DMS153 treated with DMSO at 0.1 percent for 48 hours (cell line): ENCODE results near the gene GALR3.

Experiments used
- DNase-seq: peaks from one replicate; lab custom pipeline; 2025; ENCODE audit not compliant: unreplicated experiment; lab: John Stamatoyannopoulos, UW

GALR3 gene

DNA sequence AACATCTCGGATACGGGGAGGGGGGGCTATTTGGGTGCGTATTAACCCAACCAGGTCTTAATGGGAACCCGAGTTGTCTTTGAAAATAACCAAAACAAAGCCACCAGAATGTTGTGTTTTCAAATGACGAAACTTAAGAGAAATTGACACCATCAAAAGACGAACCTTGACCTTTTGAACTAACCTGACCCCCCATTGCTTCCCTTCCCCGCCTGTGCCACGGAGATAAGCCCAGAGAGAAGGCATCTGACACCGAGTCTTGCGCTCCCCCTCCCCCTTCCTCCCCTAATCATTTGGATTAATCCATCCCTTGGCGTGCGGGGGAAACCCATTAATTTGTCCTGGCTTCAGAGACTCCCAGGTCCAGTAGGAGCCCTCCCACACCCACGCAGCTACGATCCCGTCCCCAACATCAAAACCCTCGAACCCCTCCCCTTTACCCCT is 20.0 kb upstream of the GALR3 start:
- DNase-seq: peak; percentile 38

DNA sequence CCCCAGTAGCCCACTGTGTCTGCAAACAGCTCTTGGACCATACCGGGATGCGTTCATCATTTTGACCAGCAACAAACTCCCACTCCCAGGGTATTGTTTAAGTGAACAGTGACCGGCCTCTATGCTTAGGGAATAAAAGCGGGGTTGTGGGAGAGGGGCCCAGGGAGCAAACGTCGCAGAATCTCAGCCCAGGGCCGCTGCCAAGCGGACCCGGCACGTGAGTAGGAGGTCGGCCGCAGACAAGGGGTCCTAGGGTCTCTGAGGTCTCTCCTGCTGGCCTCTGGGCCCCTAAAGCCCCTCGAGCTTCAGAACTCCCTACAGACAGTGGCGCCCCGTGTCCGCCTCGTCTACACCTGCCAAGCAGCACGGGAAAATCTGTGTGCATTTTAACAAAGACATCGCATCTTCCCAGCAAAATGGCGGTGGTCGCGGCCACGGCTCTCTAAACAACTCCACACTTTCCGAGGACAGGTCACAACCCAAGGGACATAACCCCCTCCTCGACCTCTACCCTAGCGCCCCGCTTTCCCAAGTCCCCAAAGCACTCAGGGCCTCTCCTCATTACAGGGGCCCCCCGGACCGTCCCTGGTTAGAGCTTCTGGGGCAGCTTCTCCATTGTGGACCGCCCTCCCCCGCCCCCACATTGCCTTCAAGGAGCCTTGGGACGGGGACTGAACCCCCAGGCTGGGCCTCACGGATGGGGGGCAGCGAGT is 19.4 kb upstream of the GALR3 start:
- DNase-seq: peak; percentile 38

DNA sequence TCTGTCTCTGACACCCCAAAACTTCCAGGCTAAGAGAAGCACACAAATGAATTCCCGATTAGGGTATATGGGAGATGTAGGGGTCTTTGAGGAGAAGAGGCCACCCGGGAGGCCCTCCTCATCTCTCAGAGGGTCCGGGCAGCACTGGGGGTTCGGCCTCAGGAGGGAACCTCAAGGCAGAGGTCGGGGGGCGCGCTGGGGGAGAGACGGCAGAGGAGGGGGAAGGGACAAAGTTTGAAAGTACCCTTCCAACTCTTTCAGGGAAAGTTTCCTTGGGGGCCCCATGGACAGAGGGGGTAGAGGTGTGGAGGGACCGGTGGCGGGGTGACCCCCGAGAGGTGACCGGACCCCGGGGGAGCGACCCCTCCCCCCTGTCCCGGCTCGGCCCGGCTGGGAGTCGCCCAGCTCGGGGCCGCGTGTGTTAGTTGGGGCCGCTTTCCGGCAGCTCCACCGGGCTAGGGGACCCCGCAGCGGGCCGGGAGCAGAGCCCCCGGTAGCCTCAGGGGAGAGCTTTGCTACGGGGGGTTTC is 18.8 kb upstream of the GALR3 start:
- DNase-seq: no peak

DNA sequence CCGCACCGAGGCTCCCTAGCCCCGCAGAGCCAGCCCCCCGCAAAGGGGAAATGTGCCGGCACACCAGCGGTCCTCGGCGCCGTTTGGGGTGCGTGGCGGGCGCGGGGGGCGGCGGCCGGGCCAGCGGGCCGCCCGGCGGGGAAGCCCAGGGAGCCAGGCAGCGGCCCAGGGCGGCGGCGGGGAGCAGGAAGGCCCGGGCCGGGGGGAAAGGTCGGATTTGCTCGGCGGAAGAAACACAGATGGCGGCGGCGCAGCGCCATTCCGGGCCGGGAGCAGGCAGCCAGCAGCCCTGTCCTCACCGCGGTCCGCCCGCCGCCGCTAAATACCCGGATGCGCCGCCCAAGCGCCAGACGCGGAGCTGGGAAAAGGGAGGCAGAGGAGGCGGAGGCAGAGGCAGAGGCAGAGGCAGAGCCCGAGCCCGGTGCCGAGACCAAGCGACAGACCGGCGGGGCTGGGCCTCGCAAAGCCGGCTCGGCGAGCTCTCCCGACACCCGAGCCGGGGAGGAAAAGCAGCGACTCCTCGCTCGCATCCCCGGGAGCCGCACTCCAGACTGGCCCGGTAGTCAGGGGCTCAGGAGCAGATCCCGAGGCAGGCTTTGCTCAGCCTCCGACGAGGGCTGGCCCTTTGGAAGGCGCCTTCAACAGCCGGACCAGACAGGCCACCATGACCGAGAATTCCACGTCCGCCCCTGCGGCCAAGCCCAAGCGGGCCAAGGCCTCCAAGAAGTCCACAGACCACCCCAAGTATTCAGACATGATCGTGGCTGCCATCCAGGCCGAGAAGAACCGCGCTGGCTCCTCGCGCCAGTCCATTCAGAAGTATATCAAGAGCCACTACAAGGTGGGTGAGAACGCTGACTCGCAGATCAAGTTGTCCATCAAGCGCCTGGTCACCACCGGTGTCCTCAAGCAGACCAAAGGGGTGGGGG is 18.0 kb upstream of the GALR3 start:
- DNase-seq: peak; percentile 57

DNA sequence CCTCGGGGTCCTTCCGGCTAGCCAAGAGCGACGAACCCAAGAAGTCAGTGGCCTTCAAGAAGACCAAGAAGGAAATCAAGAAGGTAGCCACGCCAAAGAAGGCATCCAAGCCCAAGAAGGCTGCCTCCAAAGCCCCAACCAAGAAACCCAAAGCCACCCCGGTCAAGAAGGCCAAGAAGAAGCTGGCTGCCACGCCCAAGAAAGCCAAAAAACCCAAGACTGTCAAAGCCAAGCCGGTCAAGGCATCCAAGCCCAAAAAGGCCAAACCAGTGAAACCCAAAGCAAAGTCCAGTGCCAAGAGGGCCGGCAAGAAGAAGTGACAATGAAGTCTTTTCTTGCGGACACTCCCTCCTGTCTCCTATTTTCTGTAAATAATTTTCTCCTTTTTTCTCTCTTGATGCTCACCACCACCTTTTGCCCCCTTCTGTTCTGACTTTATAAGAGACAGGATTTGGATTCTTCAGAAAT is 17.3 kb upstream of the GALR3 start:
- DNase-seq: no peak

DNA sequence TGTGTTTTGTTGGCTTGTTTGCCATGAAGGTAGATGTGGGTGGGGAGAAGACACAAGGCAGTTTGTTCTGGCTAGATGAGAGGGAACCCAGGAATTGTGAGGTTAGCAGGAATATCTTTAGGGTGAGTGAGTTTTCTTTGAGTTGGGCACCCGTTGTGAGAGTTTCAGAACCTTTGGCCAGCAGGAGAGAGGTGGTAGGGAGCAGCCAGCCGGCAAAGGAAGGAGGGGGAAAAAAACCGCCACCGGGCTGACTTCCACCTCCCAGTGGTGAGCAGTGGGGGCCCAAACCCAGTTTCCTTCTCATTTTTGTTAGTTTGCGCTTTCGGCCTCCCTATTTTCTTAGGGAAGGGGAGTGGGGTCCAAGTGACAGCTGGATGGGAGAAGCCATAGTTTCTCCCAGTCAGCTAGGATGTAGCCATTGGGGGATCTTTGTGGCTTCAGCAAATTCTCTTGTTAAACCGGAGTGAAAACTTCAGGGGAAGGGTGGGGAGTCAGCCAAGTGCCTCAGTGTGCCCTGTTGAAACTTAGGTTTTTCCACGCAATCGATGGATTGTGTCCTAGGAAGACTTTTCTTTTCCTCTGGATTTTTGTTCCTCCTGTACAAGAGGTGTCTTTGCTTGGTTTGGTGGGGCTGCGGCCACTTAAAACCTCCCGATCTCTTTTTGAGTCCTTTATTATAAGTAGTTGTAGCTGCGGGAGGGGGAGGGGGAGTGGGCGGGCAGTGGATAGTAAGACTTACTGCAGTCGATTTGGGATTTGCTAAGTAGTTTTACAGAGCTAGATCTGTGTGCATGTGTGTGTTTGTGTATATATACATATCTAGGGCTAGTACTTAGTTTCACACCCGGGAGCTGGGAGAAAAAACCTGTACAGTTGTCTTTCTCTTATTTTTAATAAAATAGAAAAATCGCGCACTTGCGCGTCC is 16.5 kb upstream of the GALR3 start:
- no peak for DNase-seq

DNA sequence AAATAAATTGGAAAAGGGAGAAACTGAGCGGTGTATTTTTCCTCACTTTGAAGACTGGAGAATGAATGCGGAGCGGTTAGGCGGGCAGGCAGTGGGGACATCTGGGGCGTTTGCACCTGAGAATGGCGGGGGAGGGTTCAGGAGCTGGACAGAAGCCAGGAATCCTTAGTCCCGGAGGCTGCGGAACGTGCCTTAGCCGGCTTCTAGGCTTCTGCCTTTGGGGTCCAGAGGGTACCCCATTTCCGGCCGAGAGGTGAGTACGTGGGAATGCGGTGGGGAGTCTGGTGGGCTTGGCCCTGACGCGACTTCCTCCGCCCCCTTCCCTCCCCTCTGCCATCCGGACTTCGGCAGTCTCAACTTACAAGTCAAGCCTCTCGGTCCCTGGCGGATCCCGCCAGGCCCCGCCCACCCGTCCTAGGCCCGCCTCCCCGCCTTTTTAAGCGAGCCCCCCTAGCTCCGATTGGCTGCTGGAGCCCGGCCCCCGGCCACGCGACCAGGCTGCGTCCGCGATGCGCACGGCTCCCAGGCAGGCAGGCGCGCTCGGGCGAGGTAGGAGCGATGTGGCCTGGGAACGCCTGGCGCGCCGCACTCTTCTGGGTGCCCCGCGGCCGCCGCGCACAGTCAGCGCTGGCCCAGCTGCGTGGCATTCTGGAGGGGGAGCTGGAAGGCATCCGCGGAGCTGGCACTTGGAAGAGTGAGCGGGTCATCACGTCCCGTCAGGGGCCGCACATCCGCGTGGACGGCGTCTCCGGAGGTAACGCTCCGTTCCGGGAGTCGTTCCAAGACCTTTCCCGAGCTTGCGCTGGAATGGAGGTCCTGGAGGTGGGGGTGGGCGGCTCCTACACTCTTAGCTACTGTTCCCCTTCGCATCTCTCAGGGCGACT is 15.5 kb upstream of the GALR3 start, which contains the start of gene GCAT:
GCAT (plus strand) TSS at position 525 of the 884 bp plus-strand sequence; CDS start at position 559, 34 bp downstream.
- peak; percentile 87 for DNase-seq

DNA sequence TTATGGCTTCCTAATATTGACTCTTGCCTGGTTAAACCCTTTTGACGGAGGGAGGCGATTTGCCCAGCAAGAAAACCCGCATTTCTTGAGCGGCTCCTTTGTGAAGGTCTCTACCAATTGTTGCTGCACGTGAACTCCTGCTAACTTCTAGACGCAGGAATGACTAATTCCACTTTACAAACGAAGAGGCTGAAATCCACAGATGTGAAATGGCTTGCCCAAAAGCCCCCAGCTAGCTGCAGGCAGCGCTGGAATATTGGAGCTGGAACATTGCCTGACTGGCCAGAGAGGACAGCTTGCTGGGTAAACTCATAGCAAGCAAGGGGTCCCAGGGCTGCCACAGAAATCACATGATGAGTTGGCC is 14.9 kb upstream of the GALR3 start:
- DNase-seq: no peak

DNA sequence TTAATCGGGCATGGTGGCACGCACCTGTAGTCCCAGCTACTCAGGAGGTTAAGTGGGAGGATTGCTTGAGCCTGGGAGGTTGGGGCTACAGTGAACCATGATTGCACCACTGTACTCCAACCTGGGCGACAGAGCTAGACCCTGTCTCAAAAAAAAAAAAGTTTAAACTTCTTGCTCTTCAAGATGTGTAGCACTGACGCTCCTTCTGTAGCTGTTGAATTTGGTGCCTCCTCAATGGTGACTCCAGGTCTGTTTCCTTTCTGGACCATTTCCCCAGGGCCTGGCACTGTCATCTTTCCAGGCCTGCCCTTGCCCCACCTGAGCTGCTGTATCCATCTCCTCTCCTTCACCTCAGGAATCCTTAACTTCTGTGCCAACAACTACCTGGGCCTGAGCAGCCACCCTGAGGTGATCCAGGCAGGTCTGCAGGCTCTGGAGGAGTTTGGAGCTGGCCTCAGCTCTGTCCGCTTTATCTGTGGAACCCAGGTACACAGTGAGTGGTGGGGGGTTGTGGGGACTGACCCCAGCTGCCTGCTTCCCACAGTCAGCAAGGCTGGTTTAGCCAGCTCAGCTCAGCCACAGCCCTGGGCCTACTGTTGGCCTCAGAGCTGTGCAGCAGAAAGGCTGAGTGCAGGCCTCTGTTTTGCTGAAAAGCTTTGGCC is 13.4 kb upstream of the GALR3 start:
- DNase-seq: no peak

DNA sequence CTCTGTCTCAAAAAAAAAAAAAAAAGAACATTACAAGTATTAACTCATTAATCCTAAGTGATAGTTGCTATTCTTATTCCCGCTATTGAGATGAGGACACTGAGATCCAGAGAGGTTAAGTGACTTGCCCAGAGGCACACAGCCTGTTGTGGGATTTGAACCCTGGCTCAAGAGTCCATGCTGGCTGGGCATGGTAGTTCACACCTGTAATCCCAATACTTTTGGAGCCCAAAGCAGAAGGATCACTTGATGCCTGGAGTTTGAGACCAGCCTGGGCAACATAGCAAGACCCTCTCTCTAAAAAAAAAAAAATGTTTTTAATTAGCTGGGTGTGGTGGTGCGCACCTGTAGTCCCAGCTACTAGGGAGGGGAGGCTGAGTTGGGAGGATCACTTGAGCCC is 11.3 kb upstream of the GALR3 start:
- no peak for DNase-seq

DNA sequence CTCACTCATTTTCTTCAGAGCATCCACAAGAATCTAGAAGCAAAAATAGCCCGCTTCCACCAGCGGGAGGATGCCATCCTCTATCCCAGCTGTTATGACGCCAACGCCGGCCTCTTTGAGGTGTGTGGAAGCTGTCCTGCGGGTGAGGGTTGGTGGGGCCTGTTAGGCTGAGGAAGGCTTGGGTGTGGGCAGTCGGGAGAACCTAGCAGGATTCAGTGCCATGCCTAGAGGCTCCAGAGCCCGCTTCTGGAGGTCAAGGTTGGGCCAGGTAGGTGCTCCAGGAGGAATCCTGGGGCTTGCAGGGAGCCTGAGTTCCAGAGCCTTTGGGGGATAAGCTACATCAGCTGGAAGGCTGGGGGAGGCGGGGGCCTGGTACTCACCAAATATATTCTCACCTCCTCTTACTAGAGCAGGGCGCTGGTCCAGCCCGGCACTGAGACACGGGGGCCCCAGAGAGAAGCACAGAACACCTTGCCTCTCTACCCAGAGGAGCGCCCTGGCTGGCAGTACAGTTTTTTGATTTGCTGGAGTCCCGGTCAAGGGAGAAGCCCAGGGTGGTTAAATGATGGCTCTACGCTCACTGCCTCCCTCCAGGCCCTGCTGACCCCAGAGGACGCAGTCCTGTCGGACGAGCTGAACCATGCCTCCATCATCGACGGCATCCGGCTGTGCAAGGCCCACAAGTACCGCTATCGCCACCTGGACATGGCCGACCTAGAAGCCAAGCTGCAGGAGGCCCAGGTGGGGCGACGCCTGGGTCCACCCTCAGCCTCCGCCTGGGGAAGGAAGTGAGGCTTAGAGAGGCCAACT is 10.1 kb upstream of the GALR3 start:
- no peak for DNase-seq

DNA sequence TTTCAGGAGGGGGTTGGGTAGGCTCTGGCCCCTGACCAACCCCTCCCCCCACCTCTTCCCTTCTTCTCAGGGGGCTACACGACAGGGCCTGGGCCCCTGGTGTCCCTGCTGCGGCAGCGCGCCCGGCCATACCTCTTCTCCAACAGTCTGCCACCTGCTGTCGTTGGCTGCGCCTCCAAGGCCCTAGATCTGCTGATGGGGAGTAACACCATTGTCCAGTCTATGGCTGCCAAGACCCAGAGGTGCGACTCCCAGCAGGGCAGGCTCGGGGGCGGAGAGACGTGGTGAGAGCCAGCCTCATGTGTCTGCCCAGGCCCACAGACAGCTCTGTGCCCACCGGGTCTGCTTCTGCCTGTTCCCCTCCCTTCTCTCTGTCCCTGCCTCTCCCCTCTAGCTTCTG is 7.6 kb upstream of the GALR3 start:
- no peak for DNase-seq

DNA sequence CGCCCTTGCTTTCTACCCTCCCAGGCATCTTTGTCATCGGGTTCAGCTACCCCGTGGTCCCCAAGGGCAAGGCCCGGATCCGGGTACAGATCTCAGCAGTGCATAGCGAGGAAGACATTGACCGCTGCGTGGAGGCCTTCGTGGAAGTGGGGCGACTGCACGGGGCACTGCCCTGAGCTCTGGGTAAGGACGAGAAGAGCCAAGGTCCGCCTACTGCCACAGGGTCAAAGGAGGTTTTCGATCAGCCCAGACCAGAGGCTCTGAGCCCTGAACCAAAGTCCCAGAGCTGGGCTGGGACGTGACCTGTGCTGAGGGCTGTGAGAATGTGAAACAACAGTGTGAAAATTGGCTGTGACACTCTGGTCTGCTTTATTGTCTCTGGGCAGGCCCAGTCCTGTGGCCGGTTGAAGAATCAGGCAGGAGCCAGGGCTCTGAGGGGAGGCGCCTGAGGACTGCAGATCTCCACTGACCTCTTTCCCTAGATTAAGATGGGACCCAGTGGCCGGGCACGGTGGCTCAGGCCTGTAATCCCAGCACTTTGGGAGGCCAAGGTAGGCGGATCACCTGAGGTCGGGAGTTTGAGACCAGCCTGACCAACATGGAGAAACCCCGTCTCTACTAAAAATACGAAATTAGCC is 6.5 kb upstream of the GALR3 start:
- DNase-seq: no peak

DNA sequence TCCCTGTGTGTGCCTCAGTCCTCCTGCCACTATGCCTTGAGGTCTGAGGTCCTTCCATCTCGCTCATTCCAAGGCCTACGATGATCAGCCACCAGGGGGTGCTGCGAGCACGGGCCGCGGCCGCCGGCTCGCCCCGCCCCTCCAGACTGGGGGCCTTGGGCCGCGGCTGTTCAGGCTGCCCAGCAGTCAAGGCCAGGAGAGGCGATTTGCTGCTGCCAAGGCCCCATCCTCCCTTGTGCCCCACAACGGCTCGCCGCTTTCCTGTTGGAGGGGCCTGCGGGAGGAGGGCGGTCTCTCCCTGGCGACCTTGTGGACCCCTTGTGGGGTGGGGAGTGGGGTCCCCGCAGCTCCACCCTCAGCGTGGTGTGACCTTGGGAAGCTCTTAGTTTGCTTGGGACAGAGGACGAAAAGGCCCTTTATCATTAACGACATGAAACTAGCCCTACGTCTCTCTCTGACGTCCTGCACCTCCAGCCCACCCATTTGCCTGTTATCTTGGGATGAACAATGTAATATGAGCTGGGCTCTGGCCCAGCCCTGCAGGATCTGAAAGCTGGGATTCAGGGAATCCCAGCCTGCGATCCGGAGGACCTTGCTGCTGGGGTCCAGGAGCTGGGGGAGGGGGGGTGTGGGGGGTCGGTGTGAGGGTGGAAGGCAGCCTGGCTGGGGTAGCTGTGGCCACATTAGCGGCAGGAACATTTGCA is 5.3 kb upstream of the GALR3 start:
- peak; percentile 18 for DNase-seq

DNA sequence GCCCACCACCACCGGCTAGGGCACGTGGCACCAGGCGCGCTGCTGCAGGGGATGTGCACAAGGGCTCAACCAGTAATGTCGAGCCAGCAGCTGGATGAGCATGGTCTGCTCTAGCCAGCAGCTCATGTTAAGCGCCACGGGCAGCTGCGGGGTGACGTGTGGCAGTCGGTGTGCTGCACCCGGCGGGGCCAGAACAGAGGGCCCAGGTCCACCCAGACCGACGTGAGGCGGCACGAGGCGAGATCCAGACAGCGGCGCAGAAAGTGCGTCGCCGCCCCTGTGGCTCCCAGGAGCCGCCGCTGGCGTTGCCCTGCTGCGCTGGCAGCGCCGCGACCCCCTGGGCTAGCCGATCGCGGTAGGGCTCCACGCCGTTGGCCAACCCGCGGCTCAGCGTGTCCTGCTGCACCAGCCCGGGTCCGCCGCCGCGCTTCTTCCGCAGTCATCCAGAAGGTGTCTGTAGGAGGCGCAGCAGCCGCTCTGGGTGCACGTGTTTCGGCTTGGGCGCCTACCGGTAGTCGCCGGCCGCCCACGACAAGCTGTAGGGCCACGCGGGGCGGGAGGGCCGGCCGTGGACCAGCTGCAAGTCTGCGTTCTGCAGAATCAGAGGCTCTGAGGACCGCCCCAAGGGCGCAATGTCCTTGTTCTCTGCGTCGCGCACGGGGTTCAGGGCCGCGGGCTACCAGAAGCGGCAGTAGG is 4.6 kb upstream of the GALR3 start:
- peak; percentile 28 for DNase-seq

DNA sequence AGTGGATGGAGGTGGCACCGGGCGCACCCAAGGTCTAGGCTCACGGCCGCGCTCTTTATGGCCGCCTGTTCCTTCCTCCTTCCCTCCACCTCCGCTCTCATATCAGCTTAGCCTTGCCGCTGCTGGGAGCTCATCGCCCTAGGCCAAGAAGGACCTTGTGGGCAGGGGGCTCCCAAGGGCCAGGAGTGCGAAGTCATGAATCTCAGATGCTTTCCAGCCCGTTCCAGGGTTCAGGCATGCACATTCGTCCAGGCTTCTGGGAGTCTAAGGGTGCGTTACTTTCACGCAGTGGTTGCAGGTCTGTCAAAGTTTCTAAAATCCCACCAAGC is 4.1 kb upstream of the GALR3 start:
- DNase-seq: no peak

DNA sequence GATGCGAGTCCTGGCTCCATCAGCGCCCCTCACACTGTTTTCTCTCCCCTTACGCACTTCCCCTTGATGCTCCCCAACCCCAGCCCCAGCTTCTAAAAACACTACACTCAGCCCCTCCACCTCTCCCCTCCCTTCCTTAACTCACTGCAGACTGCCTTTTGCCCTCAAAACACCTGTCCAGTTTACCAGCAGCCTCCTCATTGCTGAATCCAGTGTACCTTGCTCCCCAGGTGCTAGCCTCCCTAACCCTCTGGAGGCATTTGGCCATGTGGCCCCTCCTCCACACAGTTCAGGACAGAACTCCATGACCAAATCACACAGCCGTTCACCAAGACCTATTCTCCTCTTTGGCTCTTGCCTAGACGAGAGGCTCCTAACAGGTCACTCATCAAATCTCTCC is 2.8 kb upstream of the GALR3 start:
- no peak for DNase-seq
